H1 (cell line): ENCODE results near the gene TRIM15.

ENCODE experiments used
- FOSL1 ChIP-seq: IDR thresholded peaks from 2 replicates; pipeline ENCODE4 v1.6.1; 2011; ENCODE audit warnings: mild to moderate bottlenecking, low read depth, low read length, moderate library complexity; ENCODE audit not compliant: insufficient read depth
- SP1 ChIP-seq: IDR thresholded peaks from 2 replicates; pipeline ENCODE4 v1.6.1; 2011; ENCODE audit warnings: low read depth, low read length
- TF ChIP-seq, protein P1 (sequence below), 3 experiments: IDR thresholded peaks; 1 replicate in 2 of 3; 2 replicates in 1 of 3; pipeline versions ENCODE4 v1.5.1 to v1.6.1; 2011; ENCODE audit warnings: low read length in 3 of 3, mild to moderate bottlenecking in 3 of 3, inconsistent platforms in 2 of 3, low read depth in 1 of 3, moderate library complexity in 1 of 3; ENCODE audit not compliant: insufficient read depth in 1 of 3; ENCODE audit errors: control extremely low read depth in 1 of 3

DNA sequence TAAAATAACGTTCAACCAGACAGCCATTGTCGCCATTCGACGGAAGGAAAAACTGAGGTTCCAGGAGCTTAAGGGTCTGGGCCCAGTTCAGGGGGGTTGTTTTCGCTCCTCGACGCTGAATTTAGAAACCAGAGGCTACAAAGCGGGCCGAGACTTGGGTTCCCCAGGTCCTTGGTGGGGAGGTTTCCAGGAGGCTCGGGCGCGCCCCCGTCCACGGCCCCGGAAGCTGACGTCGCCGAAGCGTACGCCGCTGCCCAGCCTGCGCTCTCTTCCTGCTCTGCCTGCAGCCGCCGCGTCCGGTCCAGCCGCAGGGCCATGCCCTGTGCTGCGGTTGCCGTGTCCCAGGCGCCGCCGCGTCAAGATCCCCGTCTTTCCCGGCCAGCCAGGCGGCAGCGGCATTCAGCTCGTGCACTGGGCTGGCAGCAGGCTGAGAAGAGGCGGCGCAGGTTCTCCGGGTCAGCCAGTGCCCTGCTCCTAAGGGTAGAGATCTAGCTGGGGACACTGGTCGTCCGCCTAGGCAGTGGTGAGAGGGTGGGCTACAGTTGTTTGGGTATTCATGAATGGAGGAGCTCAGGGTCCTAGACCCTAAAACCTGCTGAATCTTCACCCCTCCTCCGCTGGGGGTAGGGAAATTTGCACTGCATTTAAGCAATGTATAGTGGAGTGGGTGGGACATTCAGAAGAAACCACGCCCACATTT, 50.8 kb downstream of the TRIM15 start:
- TF ChIP-seq FOSL1 (no peak), SP1 (no peak)
- TF ChIP-seq, protein P1, sequence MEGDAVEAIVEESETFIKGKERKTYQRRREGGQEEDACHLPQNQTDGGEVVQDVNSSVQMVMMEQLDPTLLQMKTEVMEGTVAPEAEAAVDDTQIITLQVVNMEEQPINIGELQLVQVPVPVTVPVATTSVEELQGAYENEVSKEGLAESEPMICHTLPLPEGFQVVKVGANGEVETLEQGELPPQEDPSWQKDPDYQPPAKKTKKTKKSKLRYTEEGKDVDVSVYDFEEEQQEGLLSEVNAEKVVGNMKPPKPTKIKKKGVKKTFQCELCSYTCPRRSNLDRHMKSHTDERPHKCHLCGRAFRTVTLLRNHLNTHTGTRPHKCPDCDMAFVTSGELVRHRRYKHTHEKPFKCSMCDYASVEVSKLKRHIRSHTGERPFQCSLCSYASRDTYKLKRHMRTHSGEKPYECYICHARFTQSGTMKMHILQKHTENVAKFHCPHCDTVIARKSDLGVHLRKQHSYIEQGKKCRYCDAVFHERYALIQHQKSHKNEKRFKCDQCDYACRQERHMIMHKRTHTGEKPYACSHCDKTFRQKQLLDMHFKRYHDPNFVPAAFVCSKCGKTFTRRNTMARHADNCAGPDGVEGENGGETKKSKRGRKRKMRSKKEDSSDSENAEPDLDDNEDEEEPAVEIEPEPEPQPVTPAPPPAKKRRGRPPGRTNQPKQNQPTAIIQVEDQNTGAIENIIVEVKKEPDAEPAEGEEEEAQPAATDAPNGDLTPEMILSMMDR (IDR thresholded peaks at IDR 0.05; ENCODE audit: control extremely low read depth in 1 of 3, insufficient read depth in 1 of 3, low read depth in 1 of 3, low read length in 3 of 3) = no peak
